ENCODE measurements around the gene CNNM1.
A peak's percentile ranks its signal among the peaks of the same experiment; 100 is the strongest.

CNNM1 gene

GRCh38 chr10:99422529-99423096, 93.5 kb downstream of the CNNM1 start:
- H3K27ac ChIP-seq = no peak overlapping the region
- TF ChIP-seq, protein P1, sequence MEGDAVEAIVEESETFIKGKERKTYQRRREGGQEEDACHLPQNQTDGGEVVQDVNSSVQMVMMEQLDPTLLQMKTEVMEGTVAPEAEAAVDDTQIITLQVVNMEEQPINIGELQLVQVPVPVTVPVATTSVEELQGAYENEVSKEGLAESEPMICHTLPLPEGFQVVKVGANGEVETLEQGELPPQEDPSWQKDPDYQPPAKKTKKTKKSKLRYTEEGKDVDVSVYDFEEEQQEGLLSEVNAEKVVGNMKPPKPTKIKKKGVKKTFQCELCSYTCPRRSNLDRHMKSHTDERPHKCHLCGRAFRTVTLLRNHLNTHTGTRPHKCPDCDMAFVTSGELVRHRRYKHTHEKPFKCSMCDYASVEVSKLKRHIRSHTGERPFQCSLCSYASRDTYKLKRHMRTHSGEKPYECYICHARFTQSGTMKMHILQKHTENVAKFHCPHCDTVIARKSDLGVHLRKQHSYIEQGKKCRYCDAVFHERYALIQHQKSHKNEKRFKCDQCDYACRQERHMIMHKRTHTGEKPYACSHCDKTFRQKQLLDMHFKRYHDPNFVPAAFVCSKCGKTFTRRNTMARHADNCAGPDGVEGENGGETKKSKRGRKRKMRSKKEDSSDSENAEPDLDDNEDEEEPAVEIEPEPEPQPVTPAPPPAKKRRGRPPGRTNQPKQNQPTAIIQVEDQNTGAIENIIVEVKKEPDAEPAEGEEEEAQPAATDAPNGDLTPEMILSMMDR (conservative IDR thresholded peaks at IDR 0.05) = no peak
- no peak for TF ChIP-seq ZFX (IDR thresholded peaks at IDR 0.05)

DNA sequence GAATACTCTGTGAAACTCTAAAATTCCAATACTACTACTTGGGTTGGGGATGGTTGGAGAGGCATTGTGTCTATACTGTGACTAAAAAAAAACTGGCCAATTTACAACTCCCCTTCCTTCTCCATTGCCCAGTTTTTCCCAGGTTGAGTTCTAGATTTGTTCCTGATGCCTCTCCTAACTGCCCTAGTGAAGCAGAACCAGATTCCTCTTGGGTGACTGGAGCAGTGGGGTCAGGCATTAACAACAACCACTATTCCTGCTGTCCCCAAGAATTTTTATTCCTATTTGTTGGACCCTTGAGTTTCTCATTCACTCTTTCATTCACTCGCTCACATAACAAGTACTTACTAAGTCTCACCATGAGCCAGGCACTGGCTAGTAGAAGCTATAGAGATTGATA, 95.5 kb downstream of the CNNM1 start:
- TF ChIP-seq, protein P1 (conservative IDR thresholded peaks at IDR 0.05) = no peak
- TF ChIP-seq ZFX (IDR thresholded peaks at IDR 0.05) = no peak
- no peak overlapping the region for H3K27ac ChIP-seq

GRCh38 chr10:99425204-99425603, 96.0 kb downstream of the CNNM1 start:
- H3K27ac ChIP-seq = no peak overlapping the region
- TF ChIP-seq, protein P1 (conservative IDR thresholded peaks at IDR 0.05) = no peak
- TF ChIP-seq ZFX (IDR thresholded peaks at IDR 0.05) = no peak

DNA sequence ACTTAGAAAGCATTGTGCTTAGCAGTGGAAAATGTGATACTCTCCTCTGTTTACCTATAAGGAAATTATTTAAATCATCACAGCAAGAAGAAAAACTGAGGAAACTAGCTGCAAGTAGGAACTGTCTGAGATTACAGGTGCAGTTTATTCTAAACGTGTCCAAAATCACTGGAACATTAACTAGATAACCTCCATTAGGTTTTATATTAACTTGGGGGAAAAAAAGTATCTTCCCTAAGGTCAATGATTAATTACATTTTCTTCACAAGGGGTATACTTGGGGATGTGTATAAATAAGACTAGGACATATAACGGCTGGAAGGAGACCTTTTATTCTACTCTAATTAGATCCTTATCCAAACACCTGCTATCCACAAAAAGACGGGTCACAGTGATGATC, 97.5 kb downstream of the CNNM1 start:
- no peak overlapping the region for H3K27ac ChIP-seq
- TF ChIP-seq ZFX (IDR thresholded peaks at IDR 0.05) = no peak
- TF ChIP-seq, protein P1 (conservative IDR thresholded peaks at IDR 0.05) = no peak

GRCh38 chr10:99427566-99428190, 98.5 kb downstream of the CNNM1 start:
- H3K27ac ChIP-seq = no peak overlapping the region
- no peak for TF ChIP-seq ZFX (IDR thresholded peaks at IDR 0.05)
- TF ChIP-seq, protein P1 (conservative IDR thresholded peaks at IDR 0.05) = no peak

GRCh38 chr10:99429517-99430095, 100.5 kb downstream of the CNNM1 start:
- TF ChIP-seq, protein P1 (conservative IDR thresholded peaks at IDR 0.05) = no peak

GRCh38 chr10:99430116-99430450, 100.9 kb downstream of the CNNM1 start:
- peak overlapping the region; percentile 95 for H3K27ac ChIP-seq

More at GRCh38 chr10:99429517-99430095, 100.5 kb downstream of the CNNM1 start:
- H3K27ac ChIP-seq = peak overlapping the region; percentile 95

More at GRCh38 chr10:99430116-99430450, 100.9 kb downstream of the CNNM1 start:
- TF ChIP-seq, protein P1 (conservative IDR thresholded peaks at IDR 0.05) = no peak
- peak; percentile 26; the same call in 1 of the 2 replicates for TF ChIP-seq ZFX (IDR thresholded peaks at IDR 0.05)

All from C4-2B (cell line).